Lower leg skin (tissue), 3 donors: ENCODE results near the gene ERC2.

Experiments used
- POLR2A ChIP-seq, 2 donors: fragments of 450-650 bp; IDR thresholded peaks; one replicate each; pipeline ENCODE4 v1.6.1; 2016 to 2017; ENCODE audit warnings: antibody characterized with exemption in 2 of 2, mild to moderate bottlenecking in 1 of 2, moderate library complexity in 1 of 2
- TF ChIP-seq, protein P1 (sequence below), 3 donors: fragments of 450-650 bp; IDR thresholded peaks; one replicate each; pipeline ENCODE4 v1.5.1; 2016; ENCODE audit warnings: antibody characterized with exemption in 3 of 3, mild to moderate bottlenecking in 3 of 3, moderate library complexity in 2 of 3

DNA sequence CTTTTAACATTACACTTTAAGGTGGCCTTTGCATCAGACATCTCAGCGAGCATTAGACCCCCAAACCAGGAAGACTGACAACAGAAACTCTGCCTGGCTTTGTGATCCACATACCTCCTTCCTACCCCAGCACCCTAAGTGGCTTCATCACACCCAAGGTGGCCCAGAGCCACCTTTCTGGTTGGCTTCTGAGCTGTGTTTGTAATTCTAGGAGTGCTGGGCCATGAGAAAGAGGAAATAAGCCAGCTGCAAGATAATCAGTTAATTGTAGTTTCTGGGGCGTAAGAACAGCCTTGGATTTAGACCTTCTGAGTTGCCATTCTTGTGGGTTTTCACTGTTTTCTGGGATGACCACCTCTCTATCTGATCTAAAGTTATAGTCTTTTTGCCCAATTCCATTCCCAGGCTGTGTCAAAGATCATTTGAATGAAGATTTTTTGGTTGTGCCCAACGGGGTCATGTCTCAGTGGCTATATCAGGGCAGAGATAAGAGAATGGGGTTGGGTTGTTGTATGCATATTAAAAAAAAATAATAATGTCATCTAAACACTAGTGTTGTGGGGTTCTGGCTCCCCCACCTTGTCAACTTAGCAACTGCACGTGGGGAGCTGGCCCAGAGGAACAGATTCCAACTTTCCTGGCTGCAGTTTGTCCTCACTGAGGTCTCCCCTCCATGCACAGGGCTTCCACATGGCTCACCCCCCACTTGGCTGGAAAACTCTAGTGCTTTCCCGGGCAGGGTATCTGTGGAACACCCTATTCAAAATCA lies 746.4 kb downstream of the ERC2 start:
- TF ChIP-seq, protein P1, sequence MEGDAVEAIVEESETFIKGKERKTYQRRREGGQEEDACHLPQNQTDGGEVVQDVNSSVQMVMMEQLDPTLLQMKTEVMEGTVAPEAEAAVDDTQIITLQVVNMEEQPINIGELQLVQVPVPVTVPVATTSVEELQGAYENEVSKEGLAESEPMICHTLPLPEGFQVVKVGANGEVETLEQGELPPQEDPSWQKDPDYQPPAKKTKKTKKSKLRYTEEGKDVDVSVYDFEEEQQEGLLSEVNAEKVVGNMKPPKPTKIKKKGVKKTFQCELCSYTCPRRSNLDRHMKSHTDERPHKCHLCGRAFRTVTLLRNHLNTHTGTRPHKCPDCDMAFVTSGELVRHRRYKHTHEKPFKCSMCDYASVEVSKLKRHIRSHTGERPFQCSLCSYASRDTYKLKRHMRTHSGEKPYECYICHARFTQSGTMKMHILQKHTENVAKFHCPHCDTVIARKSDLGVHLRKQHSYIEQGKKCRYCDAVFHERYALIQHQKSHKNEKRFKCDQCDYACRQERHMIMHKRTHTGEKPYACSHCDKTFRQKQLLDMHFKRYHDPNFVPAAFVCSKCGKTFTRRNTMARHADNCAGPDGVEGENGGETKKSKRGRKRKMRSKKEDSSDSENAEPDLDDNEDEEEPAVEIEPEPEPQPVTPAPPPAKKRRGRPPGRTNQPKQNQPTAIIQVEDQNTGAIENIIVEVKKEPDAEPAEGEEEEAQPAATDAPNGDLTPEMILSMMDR (IDR thresholded peaks at IDR 0.05): no peak
- no peak for TF ChIP-seq POLR2A (IDR thresholded peaks at IDR 0.05)
